ENCODE data around the gene CD200. TPM values are rescaled to one million over a fixed set of nuclear protein-coding genes. Genes with fewer than 3 reads are reported as not detected.
"Not testable (repeated sequence)": the region's sequence is repeated elsewhere in the genome, so short reads cannot be mapped to it uniquely, and the experiment has no call there.

The CD200 gene
- total RNA-seq, 1 donor from 2014 or later, result 1.4 TPM

DNA sequence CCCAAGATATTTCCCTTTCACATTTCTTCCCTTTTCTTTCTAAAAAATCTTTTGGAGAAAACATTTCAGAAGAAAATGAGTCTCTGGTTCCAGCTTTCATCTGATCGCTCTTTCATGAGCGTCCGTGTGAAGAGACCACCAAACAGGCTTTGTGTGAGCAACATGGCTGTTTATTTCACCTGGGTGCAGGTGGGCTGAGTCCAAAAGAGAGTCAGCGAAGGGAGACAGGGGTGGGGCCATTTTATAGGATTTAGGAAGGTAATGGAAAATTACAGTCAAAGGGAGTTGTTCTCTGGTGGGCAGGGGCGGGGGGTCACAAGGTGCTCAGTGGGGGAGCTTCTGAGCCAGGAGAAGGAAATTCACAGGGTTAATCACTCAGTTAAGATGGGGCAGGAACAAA is 67.4 kb downstream of the CD200 start:
- DNase-seq (ENCODE audit: low spot score); intact Hi-C loops (cut with DNase I): not testable (repeated sequence)

DNA sequence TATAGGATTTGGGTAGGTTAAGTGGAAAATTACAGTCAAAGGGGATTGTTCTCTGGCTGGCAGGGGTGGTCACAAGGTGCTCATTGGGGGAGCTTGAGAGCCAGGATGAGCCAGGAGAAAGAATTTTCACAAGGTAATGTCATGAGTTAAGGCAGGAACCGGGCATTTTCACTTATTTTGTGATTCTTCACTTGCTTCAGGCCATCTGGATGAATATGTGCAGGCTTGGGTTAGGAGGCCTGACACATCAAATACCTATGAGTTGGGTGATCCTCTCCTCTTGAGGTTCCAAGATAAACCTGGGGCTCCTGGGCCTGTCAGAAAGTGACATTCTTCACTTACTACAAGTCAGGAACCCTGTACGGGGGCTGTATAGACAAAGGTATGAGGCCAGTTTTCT is 68.7 kb downstream of the CD200 start:
- DNase-seq (ENCODE audit: low spot score), result no peak
- intact Hi-C loops (cut with DNase I), result no loop called here

GRCh38 chr3:112403103-112403502 is 70.1 kb downstream of the CD200 start:
- DNase-seq (ENCODE audit: low spot score), result no peak
- intact Hi-C loops (cut with DNase I), result no loop called here

- DNase-seq (ENCODE audit: low spot score); intact Hi-C loops (cut with DNase I): not testable (repeated sequence)
Observed at GRCh38 chr3:112404924-112405549, 72.1 kb downstream of the CD200 start.

DNA sequence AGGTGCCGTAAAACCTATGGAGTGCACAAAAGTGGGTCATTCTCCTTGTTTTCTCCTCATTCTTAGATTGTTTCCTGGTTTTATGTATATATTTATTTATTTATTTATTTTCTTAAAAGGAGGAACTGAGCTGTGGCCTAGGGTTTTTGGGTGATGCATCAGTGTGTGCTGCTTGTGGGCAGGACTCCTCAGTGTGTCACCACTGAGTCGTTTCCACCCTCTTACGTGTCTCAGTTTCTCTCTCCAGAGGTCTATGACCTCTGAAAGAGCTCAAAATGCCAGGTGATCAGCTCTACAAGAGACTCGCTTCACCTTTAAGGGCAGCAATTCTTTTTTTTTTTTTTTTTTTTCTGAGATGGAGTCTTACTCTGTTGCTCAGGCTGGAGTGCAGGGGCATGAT is 72.9 kb downstream of the CD200 start:
- no peak for DNase-seq (ENCODE audit: low spot score)
- intact Hi-C loops (cut with DNase I), result no loop called here

- no peak for DNase-seq (ENCODE audit: low spot score)
- intact Hi-C loops (cut with DNase I), result no loop called here
Observed at GRCh38 chr3:112407214-112407887, 74.4 kb downstream of the CD200 start.

DNA sequence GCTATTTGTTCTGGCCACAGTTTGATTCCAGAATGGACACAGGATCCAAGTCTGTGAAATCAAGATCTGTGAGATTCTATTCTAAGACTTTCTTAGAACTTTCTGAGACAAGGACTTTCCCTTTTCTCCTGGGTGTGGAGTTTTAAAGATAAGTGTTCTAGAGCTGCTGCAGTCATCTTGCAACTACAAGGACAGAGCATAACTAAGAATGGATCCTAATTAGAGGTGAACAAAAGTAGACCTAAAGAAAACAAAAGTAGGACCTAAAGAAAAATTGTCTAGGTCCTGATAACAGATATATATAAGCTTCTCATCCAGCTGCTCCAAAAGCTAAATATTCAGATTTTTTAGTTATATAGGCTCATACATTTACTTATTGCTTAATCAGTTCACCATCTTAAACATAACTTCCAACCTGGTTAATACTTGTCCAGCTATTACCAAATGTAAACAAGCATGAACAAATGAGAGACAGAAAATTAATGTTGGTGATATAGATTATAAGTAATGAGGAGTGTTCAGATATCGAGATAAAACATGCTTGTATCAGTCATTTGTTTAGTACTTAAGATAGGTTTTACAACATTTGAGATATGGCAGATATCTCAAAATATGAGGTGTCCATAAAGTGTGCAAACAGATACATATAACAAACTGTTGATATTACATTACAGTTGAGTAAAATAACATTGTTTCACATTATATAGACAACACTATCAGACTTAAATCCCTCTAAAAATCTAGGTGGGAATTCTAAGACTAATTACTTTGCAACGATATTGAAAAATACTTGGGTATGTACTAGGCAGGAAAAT is 75.1 kb downstream of the CD200 start:
- intact Hi-C loops (cut with DNase I), result no loop called here
- DNase-seq (ENCODE audit: low spot score), result no peak

- DNase-seq (ENCODE audit: low spot score), result no peak
- intact Hi-C loops (cut with DNase I), result no loop called here
Observed at GRCh38 chr3:112409041-112409440, 76.1 kb downstream of the CD200 start.

DNA sequence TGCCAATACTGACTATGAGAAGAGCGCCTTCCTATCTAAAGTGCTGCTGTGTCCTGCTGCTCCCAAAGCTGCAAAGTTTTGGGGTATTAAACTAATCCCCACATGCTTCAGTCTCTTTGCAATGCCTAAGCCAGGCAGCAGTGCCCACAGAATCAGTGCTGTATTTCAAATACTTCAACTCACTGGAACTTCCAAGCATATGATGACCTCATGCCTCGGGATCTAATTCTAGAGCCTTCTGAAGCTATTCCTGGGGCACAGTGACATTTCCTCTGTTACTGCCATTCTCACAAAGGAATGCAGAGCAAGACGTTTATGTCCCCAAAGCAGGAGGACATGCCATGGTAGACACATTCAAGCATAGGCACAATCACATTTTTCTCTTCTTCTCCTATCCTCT is 78.5 kb downstream of the CD200 start:
- DNase-seq (ENCODE audit: low spot score), result no peak
- intact Hi-C loops (cut with DNase I), result no loop called here

Other genes with a start within 250 kb of the CD200 start
- gene C3orf52, start 246.8 kb upstream of the CD200 start, total RNA-seq, result 5.1 TPM
- gene GCSAM, start 199.9 kb upstream of the CD200 start, total RNA-seq, result not detected
- 3.9 TPM for gene SLC9C1, start 38.9 kb upstream of the CD200 start, total RNA-seq
- gene BTLA, start 166.3 kb downstream of the CD200 start, total RNA-seq, result 0.35 TPM
- gene ATG3, start 228.8 kb downstream of the CD200 start, total RNA-seq, result 41.0 TPM
- 18.6 TPM for gene SLC35A5, start 228.9 kb downstream of the CD200 start, total RNA-seq